ENCODE results near the gene IL11RA.
A peak's percentile ranks its signal among the peaks of the same experiment; 100 is the strongest.

Gene IL11RA

DNA sequence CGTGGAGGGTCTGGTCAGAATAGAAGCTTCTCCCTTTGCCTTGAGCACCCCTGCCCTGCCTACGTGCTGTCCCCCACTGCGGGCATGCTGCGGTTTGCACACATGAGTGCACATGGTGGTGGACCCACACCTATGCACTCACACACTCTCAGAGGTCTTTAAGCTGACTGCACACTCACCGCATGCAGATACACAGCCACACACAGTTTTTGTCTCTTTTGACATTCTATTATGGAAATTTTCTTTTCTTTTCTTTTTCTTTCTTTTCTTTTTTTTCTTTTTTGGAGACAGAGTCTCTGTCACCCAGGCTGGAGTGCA lies 22.5 kb upstream of the IL11RA start:
- H4K91ac ChIP-seq (ENCODE audit: low read depth, low read length) = no peak overlapping the region
- no CpG with 5 or more reads among the region's 5 CpGs for WGBS (ENCODE audit: extremely low coverage, insufficient coverage, insufficient read length)

DNA sequence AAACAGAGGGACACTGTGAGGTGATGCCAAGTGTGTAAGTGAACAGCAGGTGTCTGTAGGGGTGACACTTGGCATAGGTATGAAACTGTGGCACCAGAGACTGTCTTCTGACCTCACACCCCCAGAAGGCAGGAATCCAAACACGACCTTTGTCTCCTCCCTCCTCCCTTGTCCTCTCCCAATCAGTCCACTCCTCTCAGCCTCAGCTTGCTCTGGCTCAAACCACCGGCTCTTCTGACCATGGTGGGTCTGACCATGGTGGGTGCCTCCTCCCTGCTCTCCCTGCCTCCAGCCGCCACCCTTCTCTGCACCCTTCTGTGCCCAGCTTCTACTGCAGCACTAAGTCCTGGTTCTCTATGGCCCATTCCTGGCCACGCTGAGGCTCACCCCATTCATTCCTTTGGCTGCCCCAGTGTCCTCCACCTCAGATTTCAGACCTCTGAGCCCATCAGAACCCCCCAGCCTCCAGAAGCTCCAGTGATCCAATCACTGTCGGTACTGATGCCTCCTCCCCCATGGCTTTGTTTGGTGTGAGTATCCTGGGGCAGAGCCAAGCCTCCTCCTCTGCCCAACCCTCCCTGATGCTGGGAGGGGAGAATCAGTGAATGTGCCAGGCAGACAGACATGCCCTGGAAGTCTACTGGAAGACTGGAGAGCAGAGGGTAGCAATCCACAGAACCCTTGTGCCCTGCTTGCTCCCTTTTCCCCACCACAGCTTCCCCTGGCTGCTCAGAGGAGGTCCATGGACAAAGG lies 21.4 kb upstream of the IL11RA start:
- no peaks in the 10 kb centered on the region for H3K79me2 ChIP-seq (ENCODE audit: control insufficient read depth, insufficient read depth, low read length, poor library complexity)
- H3K27me3 ChIP-seq (ENCODE audit: insufficient read depth, low read length) = peaks cover 46% of the 10 kb centered on the region
- WGBS (ENCODE audit: extremely low coverage, insufficient coverage, insufficient read length) = no CpG with 5 or more reads among the region's 5 CpGs
- DNase-seq = no peak
- H3K4ac ChIP-seq (ENCODE audit: low read depth, low read length) = no peak overlapping the region
- H3K4me2 ChIP-seq (ENCODE audit: low read length) = no peak overlapping the region
- no peak overlapping the region for H2AFZ ChIP-seq (ENCODE audit: insufficient read depth, low read length, poor library complexity)
- no peak overlapping the region for H4K91ac ChIP-seq (ENCODE audit: low read depth, low read length)
- no peak overlapping the region for H2AK5ac ChIP-seq (ENCODE audit: low read length)
- no peak overlapping the region for H3K18ac ChIP-seq (ENCODE audit: low read length)
- no peak overlapping the region for H2BK12ac ChIP-seq (ENCODE audit: low read length)
- no peak overlapping the region for H3K27ac ChIP-seq (ENCODE audit: low read depth, low read length)
- H3K36me3 ChIP-seq (ENCODE audit: control insufficient read depth in 1 of 2, insufficient read depth in 2 of 2, low read length in 2 of 2) = peaks cover under 1 to 4% of the 10 kb centered on the region in 2 experiments
- H2BK5ac ChIP-seq (ENCODE audit: low read depth, low read length, poor library complexity) = no peak overlapping the region
- no peak overlapping the region for H3K9ac ChIP-seq (ENCODE audit: low read length)
- H2BK120ac ChIP-seq (ENCODE audit: insufficient read depth, low read length, poor library complexity) = no peak overlapping the region
- H3K79me1 ChIP-seq (ENCODE audit: low read length) = no peaks in the 10 kb centered on the region
- peaks cover 6% of the 10 kb centered on the region for H3K9me3 ChIP-seq (ENCODE audit: insufficient read depth, low read depth, low read length)
- H3K14ac ChIP-seq (ENCODE audit: low read length) = no peak overlapping the region
- H3K4me1 ChIP-seq (ENCODE audit: control insufficient read depth in 1 of 2, insufficient read depth in 2 of 2, low read length in 2 of 2) = peaks cover 0 to 3% of the 10 kb centered on the region in 2 experiments
- H3K4me3 ChIP-seq (ENCODE audit: low read depth, low read length) = no peak overlapping the region
- H4K8ac ChIP-seq (ENCODE audit: low read depth, low read length) = no peak overlapping the region
- no peak overlapping the region for H4K12ac ChIP-seq (ENCODE audit: low read depth, low read length)
- no peak overlapping the region for H3K23ac ChIP-seq (ENCODE audit: low read length)

More for the DNA sequence above, 22.5 kb upstream of the IL11RA start:
- Histone ChIP-seq H2AK5ac (ENCODE audit: low read length) (no peak overlapping the region), H3K36me3 (ENCODE audit: control insufficient read depth in 1 of 2, insufficient read depth in 2 of 2, low read length in 2 of 2) (no peaks in the 10 kb centered on the region), H3K4ac (ENCODE audit: low read depth, low read length) (no peak overlapping the region), H3K27ac (ENCODE audit: low read depth, low read length) (no peak overlapping the region), H3K4me2 (ENCODE audit: low read length) (no peak overlapping the region), H2BK5ac (ENCODE audit: low read depth, low read length, poor library complexity) (no peak overlapping the region), H3K23ac (ENCODE audit: low read length) (no peak overlapping the region), H3K9me3 (ENCODE audit: insufficient read depth, low read depth, low read length) (peaks cover 9% of the 10 kb centered on the region), H4K8ac (ENCODE audit: low read depth, low read length) (no peak overlapping the region), H3K79me2 (ENCODE audit: control insufficient read depth, insufficient read depth, low read length, poor library complexity) (no peaks in the 10 kb centered on the region), H3K79me1 (ENCODE audit: low read length) (no peaks in the 10 kb centered on the region), H4K12ac (ENCODE audit: low read depth, low read length) (no peak overlapping the region), H2BK120ac (ENCODE audit: insufficient read depth, low read length, poor library complexity) (no peak overlapping the region), H3K4me3 (ENCODE audit: low read depth, low read length) (no peak overlapping the region), H3K27me3 (ENCODE audit: insufficient read depth, low read length) (peaks cover 53% of the 10 kb centered on the region), H2BK12ac (ENCODE audit: low read length) (no peak overlapping the region), H3K4me1 (ENCODE audit: control insufficient read depth in 1 of 2, insufficient read depth in 2 of 2, low read length in 2 of 2) (peaks cover 0 to 3% of the 10 kb centered on the region in 2 experiments), H3K9ac (ENCODE audit: low read length) (no peak overlapping the region), H3K18ac (ENCODE audit: low read length) (no peak overlapping the region), H2AFZ (ENCODE audit: insufficient read depth, low read length, poor library complexity) (no peak overlapping the region), H3K14ac (ENCODE audit: low read length) (no peak overlapping the region)
- DNase-seq = no peak

DNA sequence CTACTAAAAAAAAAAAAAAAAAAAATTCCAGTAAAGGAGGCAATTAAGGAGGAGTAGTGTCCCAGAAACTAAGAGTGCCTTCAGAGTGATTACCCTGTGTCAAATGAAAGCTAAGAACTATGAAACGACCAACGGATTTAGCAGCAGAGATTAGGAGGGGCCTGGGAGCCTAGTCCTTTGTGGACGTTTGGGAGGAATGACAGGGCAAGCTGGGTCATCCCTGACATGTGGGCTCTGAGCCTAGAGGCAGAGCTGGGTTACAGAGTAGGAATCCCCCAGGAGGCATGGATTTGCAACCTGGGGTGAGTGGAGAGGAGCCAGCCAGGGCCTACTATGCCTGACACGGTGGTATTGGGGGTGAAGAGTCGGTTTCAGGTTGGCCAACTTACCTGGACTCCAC lies 18.8 kb upstream of the IL11RA start:
- peaks cover 4% of the 10 kb centered on the region for H3K79me2 ChIP-seq (ENCODE audit: control insufficient read depth, insufficient read depth, low read length, poor library complexity)
- H2AFZ ChIP-seq (ENCODE audit: insufficient read depth, low read length, poor library complexity) = no peak overlapping the region
- peaks cover 28% of the 10 kb centered on the region for H3K27me3 ChIP-seq (ENCODE audit: insufficient read depth, low read length)
- no peak overlapping the region for H3K4me2 ChIP-seq (ENCODE audit: low read length)
- peaks cover 2% of the 10 kb centered on the region for H3K9me3 ChIP-seq (ENCODE audit: insufficient read depth, low read depth, low read length)
- H2BK120ac ChIP-seq (ENCODE audit: insufficient read depth, low read length, poor library complexity) = no peak overlapping the region
- no peak overlapping the region for H4K12ac ChIP-seq (ENCODE audit: low read depth, low read length)
- H3K27ac ChIP-seq (ENCODE audit: low read depth, low read length) = no peak overlapping the region
- peaks cover 5 to 16% of the 10 kb centered on the region in 2 experiments for H3K4me1 ChIP-seq (ENCODE audit: control insufficient read depth in 1 of 2, insufficient read depth in 2 of 2, low read length in 2 of 2)
- no CpG with 5 or more reads among the region's 5 CpGs for WGBS (ENCODE audit: extremely low coverage, insufficient coverage, insufficient read length)
- H3K9ac ChIP-seq (ENCODE audit: low read length) = no peak overlapping the region
- no peak overlapping the region for H2BK12ac ChIP-seq (ENCODE audit: low read length)
- no peak overlapping the region for H3K4me3 ChIP-seq (ENCODE audit: low read depth, low read length)
- no peak for DNase-seq
- peaks cover 3 to 6% of the 10 kb centered on the region in 2 experiments for H3K36me3 ChIP-seq (ENCODE audit: control insufficient read depth in 1 of 2, insufficient read depth in 2 of 2, low read length in 2 of 2)
- peaks cover 9% of the 10 kb centered on the region for H3K79me1 ChIP-seq (ENCODE audit: low read length)
- no peak overlapping the region for H2AK5ac ChIP-seq (ENCODE audit: low read length)
- H3K4ac ChIP-seq (ENCODE audit: low read depth, low read length) = no peak overlapping the region
- no peak overlapping the region for H3K14ac ChIP-seq (ENCODE audit: low read length)
- no peak overlapping the region for H4K8ac ChIP-seq (ENCODE audit: low read depth, low read length)
- H3K23ac ChIP-seq (ENCODE audit: low read length) = no peak overlapping the region
- no peak overlapping the region for H4K91ac ChIP-seq (ENCODE audit: low read depth, low read length)
- H3K18ac ChIP-seq (ENCODE audit: low read length) = no peak overlapping the region
- no peak overlapping the region for H2BK5ac ChIP-seq (ENCODE audit: low read depth, low read length, poor library complexity)

DNA sequence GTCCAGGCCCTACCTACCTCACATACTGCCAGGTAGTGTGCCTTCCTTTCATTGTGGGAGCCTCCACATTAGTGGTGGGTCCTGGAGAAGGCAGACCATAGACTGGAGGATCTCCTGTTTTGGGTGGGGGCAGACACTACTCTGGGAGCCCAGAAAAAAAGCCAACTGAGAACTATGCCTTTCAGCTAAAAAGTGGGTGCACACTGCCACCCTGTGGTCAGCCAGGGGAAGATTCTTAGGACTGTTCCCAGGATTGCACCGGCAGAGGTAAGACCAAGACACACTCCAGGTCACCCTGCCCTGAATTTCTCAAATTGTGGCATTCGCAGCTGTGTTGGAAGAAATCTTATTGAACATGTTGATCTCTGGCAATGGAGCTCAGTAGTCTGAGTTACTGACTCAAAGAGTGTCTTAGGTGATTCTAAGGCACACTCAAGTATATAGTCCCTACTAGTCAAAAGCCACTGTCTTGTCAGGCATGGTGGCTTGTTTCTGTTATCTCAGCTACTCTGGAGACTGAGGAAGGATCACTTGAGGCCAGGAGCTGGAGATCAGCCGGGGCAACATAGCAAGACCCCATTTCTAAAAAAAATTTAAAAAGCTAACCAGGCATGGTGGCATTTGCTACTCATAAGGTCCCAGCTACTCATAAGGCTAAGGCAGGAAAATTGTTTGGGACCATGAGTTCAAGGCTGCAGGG lies 18.0 kb upstream of the IL11RA start:
- Histone ChIP-seq H2AK5ac (ENCODE audit: low read length) (no peak overlapping the region), H4K8ac (ENCODE audit: low read depth, low read length) (no peak overlapping the region), H3K9ac (ENCODE audit: low read length) (no peak overlapping the region), H4K91ac (ENCODE audit: low read depth, low read length) (no peak overlapping the region), H3K36me3 (ENCODE audit: control insufficient read depth in 1 of 2, insufficient read depth in 2 of 2, low read length in 2 of 2) (peaks cover 3 to 6% of the 10 kb centered on the region in 2 experiments), H2BK5ac (ENCODE audit: low read depth, low read length, poor library complexity) (no peak overlapping the region), H3K27ac (ENCODE audit: low read depth, low read length) (no peak overlapping the region), H2AFZ (ENCODE audit: insufficient read depth, low read length, poor library complexity) (no peak overlapping the region), H3K79me1 (ENCODE audit: low read length) (peaks cover 9% of the 10 kb centered on the region), H3K14ac (ENCODE audit: low read length) (no peak overlapping the region), H3K18ac (ENCODE audit: low read length) (no peak overlapping the region), H3K4me1 (ENCODE audit: control insufficient read depth in 1 of 2, insufficient read depth in 2 of 2, low read length in 2 of 2) (peaks cover 7 to 15% of the 10 kb centered on the region in 2 experiments), H3K27me3 (ENCODE audit: insufficient read depth, low read length) (peaks cover 21% of the 10 kb centered on the region), H3K9me3 (ENCODE audit: insufficient read depth, low read depth, low read length) (peaks cover 2% of the 10 kb centered on the region), H3K4me2 (ENCODE audit: low read length) (no peak overlapping the region), H3K4me3 (ENCODE audit: low read depth, low read length) (no peak overlapping the region), H3K79me2 (ENCODE audit: control insufficient read depth, insufficient read depth, low read length, poor library complexity) (peaks cover 4% of the 10 kb centered on the region), H3K4ac (ENCODE audit: low read depth, low read length) (no peak overlapping the region), H2BK120ac (ENCODE audit: insufficient read depth, low read length, poor library complexity) (no peak overlapping the region), H3K23ac (ENCODE audit: low read length) (no peak overlapping the region), H4K12ac (ENCODE audit: low read depth, low read length) (no peak overlapping the region), H2BK12ac (ENCODE audit: low read length) (no peak overlapping the region)
- no CpG with 5 or more reads among the region's 3 CpGs for WGBS (ENCODE audit: extremely low coverage, insufficient coverage, insufficient read length)
- peak; percentile 31 to 70 for DNase-seq

Data from trophoblast cell (in vitro differentiated cells and primary cell).